GM19240 (cell line): ENCODE results near the gene SH3RF3.

Source experiments
- DNase-seq: peaks from one replicate; pipeline ENCODE4 v3.0.0; 2011; ENCODE audit warnings: low spot score; ENCODE audit not compliant: insufficient read length

The SH3RF3 gene

GRCh38 chr2:109466674-109467575, 337.9 kb downstream of the SH3RF3 start:
- no peak for DNase-seq

GRCh38 chr2:109467701-109468100, 338.7 kb downstream of the SH3RF3 start:
- no peak for DNase-seq

- DNase-seq, result no peak
These were observed 339.9 kb downstream of the SH3RF3 start for GRCh38 chr2:109468893-109469292.

GRCh38 chr2:109471658-109472057, 342.7 kb downstream of the SH3RF3 start:
- DNase-seq, result no peak

GRCh38 chr2:109472331-109472959, 343.4 kb downstream of the SH3RF3 start:
- no peak for DNase-seq

- no peak for DNase-seq
These were observed 344.0 kb downstream of the SH3RF3 start for GRCh38 chr2:109472974-109473373.

- no peak for DNase-seq
These were observed 344.8 kb downstream of the SH3RF3 start for GRCh38 chr2:109473616-109474318.

- DNase-seq, result no peak
These were observed 345.4 kb downstream of the SH3RF3 start for GRCh38 chr2:109474319-109474825.

GRCh38 chr2:109475531-109476210, 346.7 kb downstream of the SH3RF3 start:
- DNase-seq, result no peak

GRCh38 chr2:109476641-109477441, 347.8 kb downstream of the SH3RF3 start:
- no peak for DNase-seq

GRCh38 chr2:109478906-109479493, 350.0 kb downstream of the SH3RF3 start:
- DNase-seq, result no peak

- no peak for DNase-seq
These were observed 350.8 kb downstream of the SH3RF3 start for GRCh38 chr2:109479804-109480203.

GRCh38 chr2:109480486-109481195, 351.6 kb downstream of the SH3RF3 start:
- DNase-seq, result no peak

GRCh38 chr2:109481196-109481555, 352.2 kb downstream of the SH3RF3 start:
- DNase-seq, result no peak

GRCh38 chr2:109481599-109481998, 352.6 kb downstream of the SH3RF3 start:
- DNase-seq, result no peak

GRCh38 chr2:109482361-109482861, 353.4 kb downstream of the SH3RF3 start:
- no peak for DNase-seq

- no peak for DNase-seq
These were observed 357.9 kb downstream of the SH3RF3 start for GRCh38 chr2:109486711-109487535.

- no peak for DNase-seq
These were observed 358.5 kb downstream of the SH3RF3 start for GRCh38 chr2:109487536-109487869.
